HEK293 (cell line): Measurements from ENCODE around the gene MAPK9.

Experiments used
- CTCF ChIP-seq: fragments of 450-650 bp; formaldehyde crosslinking; IDR thresholded peaks from 2 replicates; pipeline ENCODE4 v1.5.1; 2016; ENCODE audit warnings: missing biosample characterization, missing genetic modification characterization
- PRDM10 ChIP-seq: fragments of 450-650 bp; formaldehyde crosslinking; IDR thresholded peaks from 2 replicates; pipeline ENCODE4 v1.5.1; 2016; ENCODE audit warnings: missing biosample characterization, missing genetic modification characterization
- REST ChIP-seq: fragments of 450-650 bp; formaldehyde crosslinking; IDR thresholded peaks from 2 replicates; pipeline ENCODE4 v1.5.1; 2016; ENCODE audit warnings: missing biosample characterization, missing genetic modification characterization
- SP2 ChIP-seq: fragments of 450-650 bp; formaldehyde crosslinking; IDR thresholded peaks from 2 replicates; pipeline ENCODE4 v1.5.1; 2016; ENCODE audit warnings: missing biosample characterization, missing genetic modification characterization
- ZNF138 ChIP-seq: fragments of 450-650 bp; formaldehyde crosslinking; IDR thresholded peaks from 2 replicates; pipeline ENCODE4 v1.5.1; 2016; ENCODE audit warnings: missing biosample characterization, missing genetic modification characterization, borderline replicate concordance
- ZNF394 ChIP-seq: fragments of 450-650 bp; formaldehyde crosslinking; IDR thresholded peaks from 2 replicates; pipeline ENCODE4 v1.5.1; 2016; ENCODE audit warnings: missing biosample characterization, missing genetic modification characterization, mild to moderate bottlenecking, moderate library complexity, borderline replicate concordance
- ZSCAN18 ChIP-seq: fragments of 450-650 bp; formaldehyde crosslinking; IDR thresholded peaks from 2 replicates; pipeline ENCODE4 v1.5.1; 2016; ENCODE audit warnings: missing biosample characterization, missing genetic modification characterization

- no peak for TF ChIP-seq CTCF (tag by site-specific recombination)
- TF ChIP-seq ZNF138 (tag by site-specific recombination): no peak
- TF ChIP-seq PRDM10: no peak
- no peak for TF ChIP-seq ZSCAN18 (tag by site-specific recombination)
- no peak for TF ChIP-seq SP2 (tag by site-specific recombination)
- no peak for TF ChIP-seq REST
- no peak for TF ChIP-seq ZNF394 (tag by site-specific recombination)
Observed at GRCh38 chr5:180329606-180330269, 37.9 kb upstream of the MAPK9 start.
